ENCODE measurements around the gene RAB31.

DNA sequence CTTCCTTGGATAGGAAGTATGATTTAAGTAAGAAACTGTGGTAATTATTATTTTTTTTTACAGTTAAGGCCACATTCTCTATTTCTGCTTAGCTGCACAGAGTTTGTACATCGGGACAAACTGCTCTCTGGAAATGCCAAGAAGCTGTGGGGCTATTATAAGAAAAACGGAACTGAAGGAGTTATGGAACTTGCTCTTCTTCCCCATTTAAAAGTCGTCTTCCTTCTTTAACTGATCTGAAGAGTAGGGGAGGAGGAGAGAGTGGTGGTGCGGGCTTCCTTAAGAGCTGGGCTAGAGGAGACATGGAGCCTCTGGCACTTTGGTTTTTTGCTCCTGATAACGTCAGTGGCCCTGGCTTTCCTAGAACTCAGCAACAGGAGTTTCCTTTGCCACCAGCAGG is 54.4 kb downstream of the RAB31 start:
- TF ChIP-seq, protein P1, sequence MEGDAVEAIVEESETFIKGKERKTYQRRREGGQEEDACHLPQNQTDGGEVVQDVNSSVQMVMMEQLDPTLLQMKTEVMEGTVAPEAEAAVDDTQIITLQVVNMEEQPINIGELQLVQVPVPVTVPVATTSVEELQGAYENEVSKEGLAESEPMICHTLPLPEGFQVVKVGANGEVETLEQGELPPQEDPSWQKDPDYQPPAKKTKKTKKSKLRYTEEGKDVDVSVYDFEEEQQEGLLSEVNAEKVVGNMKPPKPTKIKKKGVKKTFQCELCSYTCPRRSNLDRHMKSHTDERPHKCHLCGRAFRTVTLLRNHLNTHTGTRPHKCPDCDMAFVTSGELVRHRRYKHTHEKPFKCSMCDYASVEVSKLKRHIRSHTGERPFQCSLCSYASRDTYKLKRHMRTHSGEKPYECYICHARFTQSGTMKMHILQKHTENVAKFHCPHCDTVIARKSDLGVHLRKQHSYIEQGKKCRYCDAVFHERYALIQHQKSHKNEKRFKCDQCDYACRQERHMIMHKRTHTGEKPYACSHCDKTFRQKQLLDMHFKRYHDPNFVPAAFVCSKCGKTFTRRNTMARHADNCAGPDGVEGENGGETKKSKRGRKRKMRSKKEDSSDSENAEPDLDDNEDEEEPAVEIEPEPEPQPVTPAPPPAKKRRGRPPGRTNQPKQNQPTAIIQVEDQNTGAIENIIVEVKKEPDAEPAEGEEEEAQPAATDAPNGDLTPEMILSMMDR (IDR thresholded peaks at IDR 0.05): no peak
- no peak for TF ChIP-seq POLR2A (IDR thresholded peaks at IDR 0.05)
